NT2/D1 (cell line): ENCODE measurements around the gene AIP.

Experiments used
- DNase-seq: peaks from one replicate; pipeline ENCODE4 v3.0.0-alpha.2; 2011; ENCODE audit warnings: low read depth, low spot score
- H3K27me3 ChIP-seq: 2 replicates; pipeline ENCODE4 v1.6.0; 2011; ENCODE audit warnings: mild to moderate bottlenecking; ENCODE audit not compliant: insufficient read length, insufficient read depth
- H3K36me3 ChIP-seq: 2 replicates; pipeline ENCODE4 v1.6.1; 2011; ENCODE audit warnings: mild to moderate bottlenecking, low read length, mixed read lengths; ENCODE audit not compliant: insufficient read depth, insufficient read length
- H3K4me1 ChIP-seq: 2 replicates; pipeline ENCODE4 v1.5.1; 2011; ENCODE audit not compliant: insufficient read depth, insufficient read length
- H3K4me3 ChIP-seq: 2 replicates; pipeline ENCODE4 v1.5.1; 2011; ENCODE audit warnings: low read depth; ENCODE audit not compliant: insufficient read length
- H3K9ac ChIP-seq: 2 replicates; pipeline ENCODE4 v1.6.0; 2011; ENCODE audit warnings: low read depth; ENCODE audit not compliant: insufficient read length
- H3K9me3 ChIP-seq: 2 replicates; pipeline ENCODE4 v1.5.1; 2011; ENCODE audit warnings: mild to moderate bottlenecking, low read length; ENCODE audit not compliant: insufficient read depth
- SUZ12 ChIP-seq: IDR thresholded peaks from 2 replicates; pipeline ENCODE4 v1.6.1; 2011; ENCODE audit not compliant: insufficient read length, insufficient read depth; ENCODE audit errors: extremely low read depth
- YY1 ChIP-seq: IDR thresholded peaks from 2 replicates; pipeline ENCODE4 v1.6.1; 2011; ENCODE audit not compliant: insufficient read length, insufficient read depth
- ZNF274 ChIP-seq: IDR thresholded peaks from 2 replicates; pipeline ENCODE4 v1.6.1; 2011; ENCODE audit warnings: mild to moderate bottlenecking, low read depth, low read length

AIP gene

DNA sequence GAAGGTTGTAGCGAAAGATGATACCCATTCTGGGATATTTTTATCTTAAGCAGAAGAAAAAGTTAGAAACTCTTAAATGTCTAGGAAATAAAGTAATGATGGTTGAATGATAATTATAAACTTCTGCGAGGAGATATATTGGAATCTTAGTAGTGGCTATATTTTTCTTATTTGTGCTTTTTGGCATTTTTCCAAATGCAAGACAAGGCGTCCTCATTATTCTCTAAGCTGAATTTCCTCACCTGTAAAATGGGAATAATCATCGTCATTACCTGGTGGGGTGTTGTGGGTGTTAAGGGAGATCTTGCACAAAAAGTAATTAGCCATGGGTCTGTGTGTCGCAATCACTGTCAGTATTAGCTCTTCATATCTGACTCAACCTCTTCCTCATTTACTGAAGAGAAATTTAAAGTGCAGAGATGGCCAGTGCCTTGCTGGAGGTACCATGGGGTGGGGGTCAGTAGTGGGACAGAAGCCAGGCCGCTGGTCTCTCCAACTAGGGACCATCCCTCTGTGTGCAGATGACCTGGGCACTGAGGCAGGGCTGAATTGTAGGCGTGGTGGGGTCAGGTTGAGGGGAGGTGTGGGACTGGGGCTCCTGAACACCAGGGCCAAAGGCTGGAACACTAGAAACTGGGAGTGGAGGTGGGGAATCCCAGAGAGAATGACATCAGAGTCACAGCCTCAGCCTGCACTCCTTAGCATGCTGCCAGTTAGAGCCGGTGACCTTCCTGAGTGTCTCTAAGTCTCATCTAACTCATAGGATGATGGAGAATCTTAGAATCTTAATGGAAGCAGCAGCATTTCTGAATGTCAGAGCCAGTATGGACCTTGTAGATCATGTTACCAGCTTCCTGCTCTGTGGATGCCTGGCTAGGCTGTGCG is 18.2 kb downstream of the AIP start:
- DNase-seq: no peak
- Histone ChIP-seq H3K4me3 (no peak overlapping the region), H3K36me3 (peaks cover 69% of the 10 kb centered on the region), H3K9me3 (no peaks in the 10 kb centered on the region), H3K4me1 (peaks cover 32% of the 10 kb centered on the region), H3K9ac (peak overlapping the region; percentile 34), H3K27me3 (peaks cover 8% of the 10 kb centered on the region)
- no peak for TF ChIP-seq YY1
- TF ChIP-seq ZNF274: no peak
- no peak for TF ChIP-seq SUZ12

DNA sequence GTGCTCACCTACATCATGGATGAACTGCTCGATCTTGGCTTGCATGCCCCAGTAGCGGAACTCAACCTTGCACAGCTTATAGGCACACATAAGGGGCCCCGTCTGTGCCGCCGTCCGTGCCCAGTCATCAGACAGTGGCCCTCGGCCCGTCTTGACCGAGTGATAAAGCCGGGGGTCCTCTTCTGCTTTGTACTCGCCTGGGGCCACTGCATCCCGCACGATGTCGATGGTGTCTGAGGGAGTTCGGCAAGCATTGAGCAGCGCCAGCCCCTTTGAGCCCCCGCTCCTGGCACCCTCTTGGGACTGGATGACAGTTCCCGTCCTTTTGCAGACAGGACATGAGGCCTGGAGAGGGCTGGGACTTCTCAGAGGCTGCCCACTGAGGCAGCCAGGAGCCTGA is 19.0 kb downstream of the AIP start:
- no peak for DNase-seq
- Histone ChIP-seq H3K4me3 (no peak overlapping the region), H3K9me3 (no peaks in the 10 kb centered on the region), H3K4me1 (peaks cover 37% of the 10 kb centered on the region), H3K36me3 (peaks cover 68% of the 10 kb centered on the region), H3K27me3 (peaks cover 8% of the 10 kb centered on the region), H3K9ac (no peak overlapping the region)
- no peak for TF ChIP-seq YY1
- no peak for TF ChIP-seq ZNF274
- TF ChIP-seq SUZ12: no peak

DNA sequence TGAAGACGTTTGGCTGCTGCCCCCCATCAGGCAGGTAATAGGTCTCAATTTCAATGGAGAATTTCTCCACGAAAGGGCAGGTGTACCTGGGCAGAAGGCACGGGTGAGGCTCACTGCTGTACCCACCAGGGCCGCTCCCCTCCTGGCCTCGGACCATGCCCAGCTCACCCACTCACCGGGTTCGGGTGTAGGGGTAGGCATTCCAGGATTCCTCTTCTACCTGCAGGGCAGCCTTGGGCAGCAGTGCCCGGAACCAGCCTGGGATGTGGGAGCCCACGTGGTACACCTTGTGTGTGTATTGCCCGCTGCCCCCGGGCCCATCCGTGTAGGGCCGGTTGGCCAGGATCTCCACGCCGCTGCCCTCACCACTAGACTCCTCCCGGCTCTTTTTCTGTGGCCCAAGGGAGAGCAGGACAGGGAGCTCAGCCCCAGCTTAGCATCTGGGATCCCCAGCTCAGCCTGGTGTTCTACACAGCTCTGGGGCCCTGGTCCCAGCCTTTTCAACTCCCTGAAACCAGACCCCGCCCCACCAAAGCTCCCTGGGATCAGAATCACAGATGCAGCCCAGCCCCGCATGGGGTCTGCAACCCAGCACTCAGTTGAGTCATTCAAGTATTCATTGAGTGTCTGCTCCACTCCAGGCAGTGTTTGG is 19.6 kb downstream of the AIP start:
- peaks cover 67% of the 10 kb centered on the region for H3K36me3 ChIP-seq

DNA sequence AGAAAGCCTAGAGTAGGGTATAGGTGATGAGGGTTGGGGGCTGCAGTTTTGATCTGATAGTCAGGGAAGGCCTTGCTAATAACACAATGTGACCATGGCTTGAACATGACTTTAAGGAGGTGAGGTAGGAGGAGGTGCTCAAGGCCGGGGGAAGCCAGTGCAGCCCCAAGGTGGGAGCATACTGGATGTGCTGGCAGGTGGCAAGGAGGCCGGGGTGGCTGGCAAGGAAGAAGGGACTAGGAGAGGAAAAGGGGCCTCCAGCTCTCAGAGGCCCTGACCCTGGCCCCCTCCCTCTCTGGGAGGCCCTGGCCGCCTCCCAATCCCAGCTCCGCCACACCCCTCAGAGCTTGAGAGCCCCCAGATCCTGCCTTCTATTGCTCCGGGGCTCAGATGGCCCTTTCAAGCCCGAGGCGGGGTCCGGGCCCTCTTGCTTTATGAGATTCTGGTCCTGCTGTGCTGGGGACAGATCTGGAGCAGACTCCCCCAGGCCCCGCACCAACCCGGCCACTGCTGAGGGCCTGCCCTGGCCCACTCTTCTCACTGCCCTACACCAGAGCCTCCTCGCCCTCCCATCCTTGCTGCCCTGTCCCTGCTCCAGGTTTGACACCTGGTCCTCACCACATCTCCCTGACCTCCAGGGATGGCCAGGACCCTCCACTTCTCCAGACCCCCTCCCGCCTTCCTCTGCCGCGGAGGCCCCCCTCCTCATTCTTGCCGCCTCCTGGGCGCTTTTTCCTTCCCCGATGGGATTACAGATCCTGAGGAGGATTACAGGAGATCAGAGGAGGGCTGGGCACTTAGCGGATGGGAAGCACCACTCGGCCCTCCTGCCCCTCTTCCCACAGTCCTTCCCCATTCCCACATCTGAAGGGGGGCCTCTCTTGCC is 20.5 kb downstream of the AIP start:
- Histone ChIP-seq H3K4me1 (peaks cover 37% of the 10 kb centered on the region), H3K36me3 (peaks cover 58% of the 10 kb centered on the region), H3K9ac (peak overlapping the region; percentile 87), H3K27me3 (peaks cover 8% of the 10 kb centered on the region), H3K9me3 (no peaks in the 10 kb centered on the region), H3K4me3 (peak overlapping the region; percentile 98)
- no peak for TF ChIP-seq YY1
- no peak for TF ChIP-seq ZNF274
- TF ChIP-seq SUZ12: no peak
- no peak for DNase-seq

More for the DNA sequence above, 19.6 kb downstream of the AIP start:
- no peak overlapping the region for H3K4me3 ChIP-seq
- H3K27me3 ChIP-seq: peaks cover 8% of the 10 kb centered on the region
- H3K9ac ChIP-seq: no peak overlapping the region
- TF ChIP-seq YY1: no peak
- TF ChIP-seq ZNF274: no peak
- TF ChIP-seq SUZ12: no peak
- DNase-seq: no peak
- no peaks in the 10 kb centered on the region for H3K9me3 ChIP-seq
- peaks cover 39% of the 10 kb centered on the region for H3K4me1 ChIP-seq

DNA sequence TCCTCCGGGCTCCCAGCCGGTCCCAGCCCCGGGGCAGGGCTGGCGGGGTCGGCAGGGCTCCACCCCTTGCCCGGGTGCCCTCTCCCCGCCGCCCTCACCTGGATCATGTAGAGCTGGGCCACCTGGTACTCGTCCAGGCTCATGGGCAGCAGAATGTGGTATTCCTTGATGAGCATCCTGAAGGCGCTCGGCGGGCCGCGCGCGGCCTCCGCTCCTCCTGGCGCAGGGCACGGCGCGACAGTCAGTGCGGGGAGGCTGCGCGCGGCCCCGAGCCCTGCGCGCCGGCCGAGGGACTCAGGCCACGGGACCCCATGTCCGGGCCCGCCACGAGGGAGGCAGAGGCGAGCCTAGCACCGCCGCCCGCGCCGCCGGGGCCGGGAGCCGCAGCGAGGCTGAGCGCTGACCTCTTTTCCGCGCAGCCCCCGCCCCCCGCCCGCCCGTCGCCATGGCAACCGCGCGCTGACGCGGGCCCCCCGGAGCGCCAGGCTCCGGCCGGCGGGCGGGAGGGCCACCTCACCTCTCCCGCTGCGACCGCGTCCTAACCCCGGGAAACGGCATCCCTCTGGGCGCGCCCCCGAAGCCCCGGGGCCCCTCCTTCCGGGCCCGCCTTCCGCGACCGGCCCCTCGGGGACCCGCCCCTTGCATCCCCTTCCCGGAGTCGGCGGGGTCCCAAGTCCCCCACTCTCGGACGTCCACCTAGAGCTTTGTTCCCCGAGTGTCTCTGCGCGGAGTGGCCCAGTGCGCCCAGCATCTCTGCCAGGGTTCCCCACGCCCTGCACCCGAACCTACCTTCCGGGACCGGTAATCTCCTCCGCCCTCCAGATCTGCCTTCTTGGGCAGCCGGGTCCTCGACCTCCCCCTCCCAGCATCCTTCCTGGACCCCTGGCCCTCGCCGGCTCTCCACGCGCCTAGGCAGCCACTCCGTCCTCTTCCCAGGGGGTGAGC is 21.5 kb downstream of the AIP start:
- TF ChIP-seq ZNF274: no peak
- TF ChIP-seq SUZ12: no peak
- no peak for TF ChIP-seq YY1
- Histone ChIP-seq H3K9ac (peak overlapping the region; percentile 97), H3K36me3 (peaks cover 51% of the 10 kb centered on the region), H3K27me3 (peaks cover 8% of the 10 kb centered on the region), H3K9me3 (no peaks in the 10 kb centered on the region), H3K4me3 (peak overlapping the region; percentile 98), H3K4me1 (peaks cover 34% of the 10 kb centered on the region)
- DNase-seq: no peak

DNA sequence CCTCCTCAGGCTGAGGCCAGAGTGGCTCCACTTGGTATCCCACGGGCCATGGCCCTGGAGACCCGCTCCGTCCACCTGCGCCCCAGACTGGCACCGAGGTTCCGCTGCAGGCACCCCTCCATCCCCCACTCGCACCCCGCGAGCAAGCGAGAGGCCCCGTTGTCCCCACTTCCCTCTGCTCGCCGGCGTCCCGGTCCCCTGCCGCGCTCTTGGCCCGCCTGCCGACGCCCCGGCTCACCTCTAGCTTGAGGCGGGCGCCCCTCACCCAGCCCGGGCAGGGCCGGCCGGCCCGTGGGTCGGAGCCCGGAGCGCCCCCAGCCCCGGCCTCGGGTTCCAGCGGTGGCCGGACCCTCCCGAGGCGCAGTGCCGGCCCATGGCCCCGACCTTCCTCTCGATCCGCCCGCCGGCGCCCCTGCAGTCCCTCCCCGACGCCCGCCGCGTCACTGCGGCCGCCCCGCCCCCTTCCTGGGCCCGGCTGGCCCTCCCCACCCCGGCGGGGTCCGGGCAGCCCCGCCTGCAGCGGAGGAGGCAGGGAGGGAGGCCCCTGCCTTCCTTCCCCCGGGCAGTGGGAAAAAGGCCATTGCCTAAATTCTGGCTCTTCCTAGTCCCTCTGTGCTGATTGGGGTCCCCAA is 22.2 kb downstream of the AIP start, which contains the start of gene PITPNM1:
PITPNM1 (minus strand) TSS at position 414 of the 632 bp plus-strand sequence. CDS start 1,183 bp downstream, outside the sequence.
- peak within 1 kb of the TSS; percentile 98 for H3K4me3 ChIP-seq
- H3K9ac ChIP-seq: peak within 1 kb of the TSS; percentile 97
- peaks cover 8% of the 10 kb centered on the region for H3K27me3 ChIP-seq
- no peak for TF ChIP-seq YY1
- TF ChIP-seq SUZ12: no peak
- no peak for TF ChIP-seq ZNF274
- no peaks in the 10 kb centered on the region for H3K9me3 ChIP-seq
- H3K4me1 ChIP-seq: peaks cover 34% of the 10 kb centered on the region
- peaks cover 45% of the 10 kb centered on the region for H3K36me3 ChIP-seq
- peak; percentile 36 for DNase-seq
